Mesendoderm (in vitro differentiated cells): ENCODE measurements around the gene RAD1.
A peak's percentile ranks its signal among the peaks of the same experiment; 100 is the strongest.
"Not testable (repeated sequence)": the region's sequence is repeated elsewhere in the genome, so short reads cannot be mapped to it uniquely, and the experiment has no call there.

Source experiments
- DNase-seq: peaks from one replicate; pipeline ENCODE4 v3.0.0; 2013
- H2AK5ac ChIP-seq: 2 replicates; pipeline ENCODE4 v1.6.1; 2013; ENCODE audit warnings: low read length, inconsistent platforms
- H2BK120ac ChIP-seq: 2 replicates; pipeline ENCODE4 v1.6.1; 2013; ENCODE audit warnings: low read depth, mild to moderate bottlenecking, low read length, moderate library complexity, mixed read lengths
- H2BK15ac ChIP-seq: replicated peaks from 2 replicates; pipeline ENCODE4 v1.6.1; 2013; ENCODE audit warnings: low read depth, mild to moderate bottlenecking, moderate library complexity
- H2BK5ac ChIP-seq: 2 replicates; pipeline ENCODE4 v1.6.1; 2013; ENCODE audit warnings: low read length, inconsistent platforms
- H3K18ac ChIP-seq: 2 replicates; pipeline ENCODE4 v1.6.1; 2013; ENCODE audit warnings: mild to moderate bottlenecking, low read length, mixed read lengths
- H3K23ac ChIP-seq: one replicate; pipeline ENCODE4 v1.6.1; 2013; ENCODE audit warnings: low read length
- H3K27ac ChIP-seq: 2 replicates; pipeline ENCODE4 v1.5.1; 2013; ENCODE audit warnings: low read depth, mild to moderate bottlenecking, inconsistent platforms, low read length, moderate library complexity
- H3K27me3 ChIP-seq: 2 replicates; pipeline ENCODE4 v1.6.1; 2013; ENCODE audit warnings: low read length, control low read depth, mild to moderate bottlenecking, inconsistent platforms; ENCODE audit not compliant: insufficient read depth, poor library complexity
- H3K36me3 ChIP-seq: 2 replicates; pipeline ENCODE4 v1.6.1; 2013; ENCODE audit warnings: low read length, inconsistent platforms; ENCODE audit not compliant: control insufficient read depth, insufficient read depth
- H3K4ac ChIP-seq: one replicate; pipeline ENCODE4 v1.6.1; 2013; ENCODE audit warnings: low read depth, mild to moderate bottlenecking, low read length, moderate library complexity
- H3K4me1 ChIP-seq: 2 replicates; pipeline ENCODE4 v1.6.1; 2013; ENCODE audit warnings: low read depth, low read length, inconsistent platforms; ENCODE audit not compliant: control insufficient read depth
- H3K4me2 ChIP-seq: 2 replicates; pipeline ENCODE4 v1.6.1; 2013; ENCODE audit warnings: low read length
- H3K4me3 ChIP-seq: 2 replicates; pipeline ENCODE4 v1.5.1; 2013; ENCODE audit warnings: mild to moderate bottlenecking, low read length
- H3K56ac ChIP-seq: one replicate; pipeline ENCODE4 v1.6.1; 2013; ENCODE audit warnings: low read length
- H3K79me1 ChIP-seq: 2 replicates; pipeline ENCODE4 v1.6.1; 2013; ENCODE audit warnings: low read length, inconsistent platforms
- H3K79me2 ChIP-seq: 2 replicates; pipeline ENCODE4 v1.6.1; 2013; ENCODE audit warnings: mild to moderate bottlenecking, low read length; ENCODE audit not compliant: control insufficient read depth, insufficient read depth
- H3K9ac ChIP-seq: 2 replicates; pipeline ENCODE4 v1.6.1; 2013; ENCODE audit warnings: low read length, inconsistent platforms
- H4K5ac ChIP-seq: one replicate; pipeline ENCODE4 v1.6.1; 2013; ENCODE audit warnings: low read length
- H4K8ac ChIP-seq: one replicate; pipeline ENCODE4 v1.6.1; 2013; ENCODE audit warnings: low read depth, mild to moderate bottlenecking, control low read depth, low read length, moderate library complexity
- WGBS: extraction: QIAGEN DNeasy Blood & Tissue Kit; methylation state at CpG from one replicate; pipeline ENCODE4 v1.1.7; 2013; ENCODE audit warnings: low lambda C conversion rate, missing lambda C conversion rate; ENCODE audit not compliant: insufficient coverage; ENCODE audit errors: extremely low coverage; 5-methylcytosine and 5-hydroxymethylcytosine counted together

RAD1 gene

GRCh38 chr5:34923694-34924461 is 8.6 kb upstream of the RAD1 start:
- no peak overlapping the region for H3K18ac ChIP-seq
- WGBS = no CpG with 5 or more reads among the region's 3 CpGs
- no peak overlapping the region for H4K5ac ChIP-seq
- no peak overlapping the region for H3K4me3 ChIP-seq
- H3K9ac ChIP-seq = no peak overlapping the region
- no peak overlapping the region for H3K23ac ChIP-seq
- DNase-seq = peak; percentile 80
- no peak overlapping the region for H2BK120ac ChIP-seq
- peaks cover 1% of the 10 kb centered on the region for H3K79me2 ChIP-seq
- no peaks in the 10 kb centered on the region for H3K4me1 ChIP-seq
- no peak overlapping the region for H3K56ac ChIP-seq
- H3K27me3 ChIP-seq = no peaks in the 10 kb centered on the region
- H2BK15ac ChIP-seq = no peak overlapping the region
- no peak overlapping the region for H3K4me2 ChIP-seq
- H3K27ac ChIP-seq = no peak overlapping the region
- no peak overlapping the region for H2AK5ac ChIP-seq
- H2BK5ac ChIP-seq = no peak overlapping the region
- H4K8ac ChIP-seq = no peak overlapping the region
- no peaks in the 10 kb centered on the region for H3K79me1 ChIP-seq
- peaks cover 1% of the 10 kb centered on the region for H3K36me3 ChIP-seq
- H3K4ac ChIP-seq = no peak overlapping the region

GRCh38 chr5:34923256-34923655 is 8.0 kb upstream of the RAD1 start:
- not testable (repeated sequence) for H3K56ac ChIP-seq, H3K27me3 ChIP-seq, H3K4ac ChIP-seq, H3K4me3 ChIP-seq, H4K5ac ChIP-seq, H2BK120ac ChIP-seq, DNase-seq, H3K9ac ChIP-seq, H2BK15ac ChIP-seq, H3K23ac ChIP-seq, H4K8ac ChIP-seq, H3K27ac ChIP-seq, H3K79me2 ChIP-seq, H3K18ac ChIP-seq, H2BK5ac ChIP-seq, H2AK5ac ChIP-seq, H3K4me2 ChIP-seq, H3K79me1 ChIP-seq, H3K36me3 ChIP-seq, H3K4me1 ChIP-seq
- WGBS = no CpG with 5 or more reads among the region's 9 CpGs

- no CpG with 5 or more reads among the region's 4 CpGs for WGBS
Measured at GRCh38 chr5:34919077-34919476, 3.8 kb upstream of the RAD1 start.

GRCh38 chr5:34918025-34918424 is 2.7 kb upstream of the RAD1 start:
- no CpG with 5 or more reads among the region's 4 CpGs for WGBS

More at GRCh38 chr5:34919077-34919476, 3.8 kb upstream of the RAD1 start:
- no peak overlapping the region for H3K27ac ChIP-seq
- H2AK5ac ChIP-seq = no peak overlapping the region
- no peak overlapping the region for H3K9ac ChIP-seq
- no peak overlapping the region for H2BK120ac ChIP-seq
- no peak overlapping the region for H3K4ac ChIP-seq
- H2BK5ac ChIP-seq = no peak overlapping the region
- no peak overlapping the region for H4K8ac ChIP-seq
- H3K36me3 ChIP-seq = no peaks in the 10 kb centered on the region
- no peak overlapping the region for H3K18ac ChIP-seq
- H3K79me2 ChIP-seq = peaks cover 33% of the 10 kb centered on the region
- H3K79me1 ChIP-seq = peaks cover 2% of the 10 kb centered on the region
- H2BK15ac ChIP-seq = no peak overlapping the region
- no peaks in the 10 kb centered on the region for H3K27me3 ChIP-seq
- H3K4me3 ChIP-seq = no peak overlapping the region
- H3K56ac ChIP-seq = no peak overlapping the region
- no peaks in the 10 kb centered on the region for H3K4me1 ChIP-seq
- no peak overlapping the region for H3K4me2 ChIP-seq
- H3K23ac ChIP-seq = no peak overlapping the region
- H4K5ac ChIP-seq = no peak overlapping the region
- DNase-seq = peak; percentile 34

GRCh38 chr5:34916518-34916917 is 1.2 kb upstream of the RAD1 start:
- Histone ChIP-seq H2BK120ac (no peak overlapping the region), H3K18ac (no peak overlapping the region), H3K23ac (no peak overlapping the region), H2AK5ac (peak overlapping the region; percentile 82), H3K27me3 (no peaks in the 10 kb centered on the region), H3K4me2 (peak overlapping the region; percentile 95), H4K5ac (no peak overlapping the region), H2BK15ac (no peak overlapping the region), H3K27ac (no peak overlapping the region), H3K4ac (no peak overlapping the region), H4K8ac (no peak overlapping the region), H3K79me1 (peaks cover 2% of the 10 kb centered on the region), H3K4me3 (peak overlapping the region; percentile 100), H3K9ac (peak overlapping the region; percentile 99), H3K4me1 (no peaks in the 10 kb centered on the region), H3K56ac (peak overlapping the region; percentile 100), H2BK5ac (no peak overlapping the region), H3K36me3 (no peaks in the 10 kb centered on the region), H3K79me2 (peaks cover 40% of the 10 kb centered on the region)
- WGBS = no CpG with 5 or more reads among the region's 6 CpGs
- DNase-seq = peak; percentile 16

More at GRCh38 chr5:34918025-34918424, 2.7 kb upstream of the RAD1 start:
- Histone ChIP-seq H3K23ac (no peak overlapping the region), H3K36me3 (no peaks in the 10 kb centered on the region), H4K8ac (no peak overlapping the region), H3K56ac (no peak overlapping the region), H3K79me2 (peaks cover 39% of the 10 kb centered on the region), H2BK120ac (no peak overlapping the region), H2BK15ac (no peak overlapping the region), H2BK5ac (no peak overlapping the region), H3K9ac (no peak overlapping the region), H3K4me2 (no peak overlapping the region), H3K4ac (no peak overlapping the region), H3K18ac (no peak overlapping the region), H3K79me1 (peaks cover 2% of the 10 kb centered on the region), H3K4me1 (no peaks in the 10 kb centered on the region), H3K4me3 (no peak overlapping the region), H3K27ac (no peak overlapping the region), H4K5ac (no peak overlapping the region), H2AK5ac (no peak overlapping the region), H3K27me3 (no peaks in the 10 kb centered on the region)
- no peak for DNase-seq

GRCh38 chr5:34915856-34916192 is 520 bp upstream of the RAD1 start:
- Histone ChIP-seq H2AK5ac (peak overlapping the region; percentile 78), H4K8ac (peak overlapping the region; percentile 7), H3K79me1 (peaks cover 2% of the 10 kb centered on the region), H3K4me3 (peak overlapping the region; percentile 100), H2BK15ac (no peak overlapping the region), H3K4me1 (no peaks in the 10 kb centered on the region), H3K27me3 (no peaks in the 10 kb centered on the region), H3K56ac (peak overlapping the region; percentile 100), H3K27ac (peak overlapping the region; percentile 56), H3K9ac (peak overlapping the region; percentile 99), H3K79me2 (peaks cover 40% of the 10 kb centered on the region), H3K18ac (peak overlapping the region; percentile 54), H3K23ac (peak overlapping the region; percentile 94), H2BK5ac (no peak overlapping the region), H2BK120ac (no peak overlapping the region), H3K36me3 (no peaks in the 10 kb centered on the region), H3K4me2 (peak overlapping the region; percentile 95), H3K4ac (peak overlapping the region; percentile 96), H4K5ac (no peak overlapping the region)
- no CpG with 5 or more reads among the region's 20 CpGs for WGBS
- no peak for DNase-seq
